ENCODE data around the gene THAP5. TPM values are rescaled to one million over a fixed set of nuclear protein-coding genes. Genes with fewer than 3 reads are reported as not detected.

THAP5 gene
- total and polyA plus RNA-seq, 2 donors (not counting 3 experiments of a cell fraction or from before 2014, with no cell fraction given), result 2.5 to 14.1 TPM

GRCh38 chr7:108609643-108610042, 40.1 kb upstream of the THAP5 start:
- no peaks in the 10 kb centered on the region for H3K36me3 ChIP-seq (ENCODE audit: control insufficient read depth in 2 of 2, extremely low read depth in 1 of 2, insufficient read depth in 2 of 2, low read length in 2 of 2)
- H3K9me1 ChIP-seq (replicated peaks; ENCODE audit: control insufficient read depth, extremely low read depth, insufficient read depth, low read length), result no peaks in the 10 kb centered on the region
- H3K4me2 ChIP-seq (ENCODE audit: insufficient read depth, low read length), result no peak overlapping the region
- no peak overlapping the region for H3K9ac ChIP-seq (replicated peaks; ENCODE audit: extremely low read depth, insufficient read depth, low read length)
- H3K4me1 ChIP-seq (ENCODE audit: control insufficient read depth, extremely low read depth, insufficient read depth, low read length), result no peaks in the 10 kb centered on the region
- H3K27ac ChIP-seq (ENCODE audit: insufficient read depth, low read depth, low read length), result no peak overlapping the region
- H3K4me3 ChIP-seq (replicated peaks in 1 of 3; ENCODE audit: insufficient read depth in 1 of 3, low read depth in 1 of 3, low read length in 3 of 3), result no peak overlapping the region
- CTCF ChIA-PET, result interaction anchor here (1.0 to 1.7 kb wide), 3 partner anchors 9 to 12 kb away, joined by 3 to 5 read pairs (median 4); no protein-coding TSS in a partner anchor
- POLR2A ChIA-PET, result no interaction called here
- intact Hi-C loops (cut with micrococcal nuclease) (loop anchor here (5.0 kb wide), 2 partner anchors 1483 to 1833 kb away; no protein-coding TSS in a partner anchor), dilution Hi-C loops (cut with MboI; ENCODE audit: extremely low pct_ligation_motif_present, low sequenced_read_pairs) (no loop called here)
- H3K79me2 ChIP-seq (ENCODE audit: control insufficient read depth, insufficient read depth, low read length), result no peaks in the 10 kb centered on the region
- no peaks in the 10 kb centered on the region for H3K9me3 ChIP-seq (replicated peaks; ENCODE audit: control insufficient read depth, insufficient read depth, low read length)
- FAIRE-seq (no peak), DNase-seq (ENCODE audit: low read depth, low spot score) (no peak)
- no peaks in the 10 kb centered on the region for H4K20me1 ChIP-seq (replicated peaks; ENCODE audit: control insufficient read depth, extremely low read depth, insufficient read depth, low read length)
- no TSS peak for BruUV-seq (replicated peaks)
- H2AFZ ChIP-seq (ENCODE audit: low read depth, low read length), result no peak overlapping the region
- peaks cover 3 to 10% of the 10 kb centered on the region in 2 experiments for H3K27me3 ChIP-seq (ENCODE audit: control insufficient read depth in 2 of 2, insufficient read depth in 2 of 2, low read length in 2 of 2)
- TF ChIP-seq POLR2A (IDR thresholded peaks at IDR 0.05; ENCODE audit: low read depth, low read length), result no peak
- no peak for TF ChIP-seq FOS (IDR thresholded peaks at IDR 0.05; ENCODE audit: borderline replicate concordance, insufficient read depth, low read length)
- TF ChIP-seq MAX (IDR thresholded peaks at IDR 0.05; ENCODE audit: insufficient read depth, insufficient read length), result no peak
- TF ChIP-seq EZH2 (IDR thresholded peaks at IDR 0.05; ENCODE audit: borderline replicate concordance, low read depth, low read length, severe bottlenecking), result no peak
- no peak for TF ChIP-seq POLR2AphosphoS5 (IDR thresholded peaks at IDR 0.05; ENCODE audit: insufficient read depth, low read depth, low read length)
- TF ChIP-seq MYC (IDR thresholded peaks at IDR 0.05; ENCODE audit: low read depth, low read length), result no peak
- no peak for TF ChIP-seq CTCF (IDR thresholded peaks at IDR 0.05; ENCODE audit: extremely low read depth in 1 of 2, insufficient read depth in 1 of 2, low read depth in 1 of 2, low read length in 2 of 2)
- TF ChIP-seq GATA2 (IDR thresholded peaks at IDR 0.05; ENCODE audit: insufficient read depth, insufficient read length, low read depth, low read length), result no peak
- no peak for TF ChIP-seq JUN (IDR thresholded peaks at IDR 0.05; ENCODE audit: borderline replicate concordance, insufficient read depth, insufficient read length, low read depth)

Measured in endothelial cell of umbilical vein (primary cell).